ENCODE results near the gene PNPLA1. TPM values are rescaled to one million over a fixed set of nuclear protein-coding genes. Genes with fewer than 3 reads are reported as not detected.

Gene PNPLA1
- total and polyA plus RNA-seq, 5 donors, result not detected

DNA sequence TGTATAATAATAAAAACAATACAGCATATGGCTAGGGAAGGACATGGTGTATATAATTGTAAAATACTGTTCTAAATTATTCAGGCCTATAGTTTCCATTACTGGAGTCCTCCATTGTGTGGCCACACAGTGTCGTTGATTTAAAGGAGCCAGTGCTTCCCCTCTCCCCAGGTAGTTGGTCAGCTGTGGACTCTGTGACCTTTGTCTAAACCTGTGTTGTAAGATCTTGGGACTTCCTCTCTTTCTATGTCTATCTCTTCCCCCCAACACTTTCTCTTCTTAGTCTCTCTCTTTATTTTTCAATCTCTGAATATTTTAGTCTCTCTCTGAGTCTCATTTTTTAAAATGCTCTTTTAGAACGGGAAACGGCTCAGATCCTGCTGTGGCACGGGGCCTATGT lies 37.7 kb upstream of the PNPLA1 start:
- no peak for DNase-seq
- no peaks in the 10 kb centered on the region for H3K27me3 ChIP-seq (ENCODE audit: control insufficient read depth, insufficient read depth)
- ATAC-seq, result no peak
- WGBS, result 83% methylated on average over 4 of the region's 4 CpGs
- H3K27ac ChIP-seq (ENCODE audit: low read length), result no peak overlapping the region
- intact Hi-C loops (cut with DNase I), result no loop called here
- H3K4me3 ChIP-seq (ENCODE audit: low read length), result no peak overlapping the region
- no peaks in the 10 kb centered on the region for H3K4me1 ChIP-seq (ENCODE audit: control insufficient read depth, insufficient read depth, low read length)
- H3K9me3 ChIP-seq (ENCODE audit: control insufficient read depth, low read length), result no peaks in the 10 kb centered on the region

DNA sequence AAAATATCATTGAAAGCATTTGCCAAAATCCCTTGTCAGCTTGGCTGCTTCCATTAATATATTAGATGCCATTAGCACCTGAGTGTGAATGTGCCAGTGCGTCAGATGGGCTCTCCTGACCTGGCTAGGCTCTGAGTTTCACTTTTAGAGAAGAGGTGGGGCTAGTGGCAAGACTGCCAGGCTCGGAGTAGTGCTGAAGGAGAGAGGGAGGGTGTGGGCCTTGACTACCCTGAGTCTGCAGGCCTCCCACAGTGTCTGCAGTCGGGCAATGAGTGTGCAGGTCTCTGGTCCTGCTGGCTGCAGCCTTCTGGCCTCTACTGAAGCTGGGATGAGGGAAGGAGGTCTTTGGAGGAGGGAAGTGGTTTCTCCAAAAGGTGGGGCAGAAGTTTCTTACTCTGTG lies 34.6 kb upstream of the PNPLA1 start:
- ATAC-seq, result peak in 1 of 2 donors; percentile 28
- 52% methylated on average over 3 of the region's 3 CpGs for WGBS
- H3K27ac ChIP-seq (ENCODE audit: low read length), result no peak overlapping the region
- no peaks in the 10 kb centered on the region for H3K27me3 ChIP-seq (ENCODE audit: control insufficient read depth, insufficient read depth)
- H3K4me1 ChIP-seq (ENCODE audit: control insufficient read depth, insufficient read depth, low read length), result no peaks in the 10 kb centered on the region
- no peaks in the 10 kb centered on the region for H3K9me3 ChIP-seq (ENCODE audit: control insufficient read depth, low read length)
- H3K4me3 ChIP-seq (ENCODE audit: low read length), result no peak overlapping the region
- DNase-seq, result no peak
- intact Hi-C loops (cut with DNase I), result no loop called here

DNA sequence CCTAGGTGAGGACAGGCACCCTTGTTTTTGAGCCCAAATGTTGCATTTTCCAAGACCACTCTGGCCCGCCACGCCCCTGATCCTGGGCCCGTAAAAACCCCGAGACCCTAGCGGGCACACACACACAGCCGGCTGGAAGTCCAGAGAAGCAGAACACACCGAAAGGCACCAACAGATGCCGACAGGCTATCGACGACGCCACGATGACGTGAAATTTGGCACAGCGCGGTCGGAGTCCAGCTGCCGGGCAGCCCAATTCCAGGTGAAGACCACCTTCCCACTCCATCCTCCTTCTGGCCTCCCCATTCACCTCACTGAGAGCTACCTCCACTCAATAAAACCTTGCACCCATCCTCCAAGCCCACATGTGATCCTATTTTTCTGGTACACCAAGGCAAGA lies 34.0 kb upstream of the PNPLA1 start:
- H3K27me3 ChIP-seq (ENCODE audit: control insufficient read depth, insufficient read depth), result no peaks in the 10 kb centered on the region
- ATAC-seq (no peak), DNase-seq (no peak)
- intact Hi-C loops (cut with DNase I), result no loop called here
- no peak overlapping the region for H3K4me3 ChIP-seq (ENCODE audit: low read length)
- no peaks in the 10 kb centered on the region for H3K4me1 ChIP-seq (ENCODE audit: control insufficient read depth, insufficient read depth, low read length)
- WGBS, result 98% methylated on average over 17 of the region's 17 CpGs
- H3K9me3 ChIP-seq (ENCODE audit: control insufficient read depth, low read length), result no peaks in the 10 kb centered on the region
- no peak overlapping the region for H3K27ac ChIP-seq (ENCODE audit: low read length)

DNA sequence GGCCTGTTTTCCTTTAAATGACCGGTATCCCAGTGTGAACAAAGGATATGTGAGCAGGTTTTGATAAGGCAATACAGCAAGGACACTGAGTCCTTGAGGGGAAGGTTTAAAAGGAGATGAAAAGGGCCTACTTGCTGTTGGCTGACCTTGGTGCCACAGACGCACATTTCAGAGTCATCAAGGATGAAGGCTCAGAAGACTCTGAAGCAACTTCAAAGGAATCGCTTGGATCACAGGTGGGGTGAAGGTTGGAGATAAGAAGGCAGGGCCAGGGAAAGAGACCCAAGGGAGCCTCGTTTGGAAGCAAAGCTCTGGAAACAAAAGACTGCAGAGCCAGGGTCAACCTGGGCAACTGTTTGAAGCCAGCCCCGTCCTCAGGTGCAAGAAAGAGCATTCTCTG lies 30.1 kb upstream of the PNPLA1 start:
- H3K27me3 ChIP-seq (ENCODE audit: control insufficient read depth, insufficient read depth), result no peaks in the 10 kb centered on the region
- DNase-seq, result no peak
- no peak overlapping the region for H3K27ac ChIP-seq (ENCODE audit: low read length)
- H3K4me1 ChIP-seq (ENCODE audit: control insufficient read depth, insufficient read depth, low read length), result no peaks in the 10 kb centered on the region
- no peak for ATAC-seq
- H3K4me3 ChIP-seq (ENCODE audit: low read length), result no peak overlapping the region
- WGBS, result 84% methylated on average over 5 of the region's 5 CpGs
- no peaks in the 10 kb centered on the region for H3K9me3 ChIP-seq (ENCODE audit: control insufficient read depth, low read length)
- intact Hi-C loops (cut with DNase I), result no loop called here

- no peak for ATAC-seq
- 40% methylated on average over 10 of the region's 10 CpGs for WGBS
- no peak for DNase-seq
- Histone ChIP-seq H3K4me3 (ENCODE audit: low read length) (no peak overlapping the region), H3K4me1 (ENCODE audit: control insufficient read depth, insufficient read depth, low read length) (no peaks in the 10 kb centered on the region), H3K27ac (ENCODE audit: low read length) (no peak overlapping the region), H3K9me3 (ENCODE audit: control insufficient read depth, low read length) (no peaks in the 10 kb centered on the region), H3K27me3 (ENCODE audit: control insufficient read depth, insufficient read depth) (no peaks in the 10 kb centered on the region)
- intact Hi-C loops (cut with DNase I), result no loop called here
These were observed 28.1 kb upstream of the PNPLA1 start for GRCh38 chr6:36241728-36242127.

GRCh38 chr6:36242161-36242560 lies 27.7 kb upstream of the PNPLA1 start:
- no peaks in the 10 kb centered on the region for H3K4me1 ChIP-seq (ENCODE audit: control insufficient read depth, insufficient read depth, low read length)
- DNase-seq, result no peak
- no peaks in the 10 kb centered on the region for H3K27me3 ChIP-seq (ENCODE audit: control insufficient read depth, insufficient read depth)
- ATAC-seq, result no peak
- H3K27ac ChIP-seq (ENCODE audit: low read length), result no peak overlapping the region
- H3K4me3 ChIP-seq (ENCODE audit: low read length), result no peak overlapping the region
- H3K9me3 ChIP-seq (ENCODE audit: control insufficient read depth, low read length), result no peaks in the 10 kb centered on the region
- intact Hi-C loops (cut with DNase I), result no loop called here
- WGBS, result 63% methylated on average over 5 of the region's 5 CpGs

- WGBS, result 86% methylated on average over 4 of the region's 4 CpGs
These were observed 27.2 kb upstream of the PNPLA1 start for GRCh38 chr6:36242626-36243025.

DNA sequence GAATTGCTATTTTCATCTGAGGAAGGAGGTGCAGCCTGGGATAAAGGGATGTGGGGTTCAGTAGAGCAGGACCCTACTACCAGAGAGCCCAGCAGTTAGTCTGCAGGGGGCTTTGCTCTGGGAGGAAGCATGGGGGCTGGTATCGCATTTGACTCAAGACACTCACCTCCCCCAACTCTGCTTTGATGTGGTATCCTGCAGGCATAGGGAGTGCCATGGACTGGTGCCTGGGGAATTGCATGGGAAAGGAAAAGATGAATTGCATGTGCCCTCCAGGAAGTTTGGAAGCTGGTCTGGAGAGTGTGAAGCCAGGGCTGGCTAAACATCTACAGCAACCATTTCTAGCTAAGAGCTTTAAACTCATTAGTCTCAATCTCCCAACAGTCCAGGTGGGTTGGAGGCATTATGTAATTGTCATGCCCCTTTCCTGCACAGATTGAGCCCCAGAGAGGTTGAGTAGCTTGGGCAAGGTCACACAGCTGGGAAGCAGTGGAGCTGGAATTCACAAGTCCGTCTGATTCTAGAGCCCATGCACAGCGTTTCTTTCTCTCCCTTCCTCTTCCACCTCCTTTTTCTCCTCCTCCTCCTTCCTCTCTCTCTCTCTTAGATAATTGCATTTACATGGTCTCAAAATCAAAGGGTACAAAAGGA lies 26.2 kb upstream of the PNPLA1 start:
- Histone ChIP-seq H3K27ac (ENCODE audit: low read length) (no peak overlapping the region), H3K9me3 (ENCODE audit: control insufficient read depth, low read length) (no peaks in the 10 kb centered on the region), H3K27me3 (ENCODE audit: control insufficient read depth, insufficient read depth) (no peaks in the 10 kb centered on the region), H3K4me1 (ENCODE audit: control insufficient read depth, insufficient read depth, low read length) (no peaks in the 10 kb centered on the region), H3K4me3 (ENCODE audit: low read length) (no peak overlapping the region)
- intact Hi-C loops (cut with DNase I), result no loop called here
- WGBS, result 70% methylated on average over 3 of the region's 3 CpGs
- ATAC-seq (no peak), DNase-seq (no peak)

More at GRCh38 chr6:36242626-36243025, 27.2 kb upstream of the PNPLA1 start:
- DNase-seq (no peak), ATAC-seq (no peak)
- intact Hi-C loops (cut with DNase I), result no loop called here
- H3K4me3 ChIP-seq (ENCODE audit: low read length), result no peak overlapping the region
- no peaks in the 10 kb centered on the region for H3K27me3 ChIP-seq (ENCODE audit: control insufficient read depth, insufficient read depth)
- no peaks in the 10 kb centered on the region for H3K4me1 ChIP-seq (ENCODE audit: control insufficient read depth, insufficient read depth, low read length)
- no peak overlapping the region for H3K27ac ChIP-seq (ENCODE audit: low read length)
- H3K9me3 ChIP-seq (ENCODE audit: control insufficient read depth, low read length), result no peaks in the 10 kb centered on the region

DNA sequence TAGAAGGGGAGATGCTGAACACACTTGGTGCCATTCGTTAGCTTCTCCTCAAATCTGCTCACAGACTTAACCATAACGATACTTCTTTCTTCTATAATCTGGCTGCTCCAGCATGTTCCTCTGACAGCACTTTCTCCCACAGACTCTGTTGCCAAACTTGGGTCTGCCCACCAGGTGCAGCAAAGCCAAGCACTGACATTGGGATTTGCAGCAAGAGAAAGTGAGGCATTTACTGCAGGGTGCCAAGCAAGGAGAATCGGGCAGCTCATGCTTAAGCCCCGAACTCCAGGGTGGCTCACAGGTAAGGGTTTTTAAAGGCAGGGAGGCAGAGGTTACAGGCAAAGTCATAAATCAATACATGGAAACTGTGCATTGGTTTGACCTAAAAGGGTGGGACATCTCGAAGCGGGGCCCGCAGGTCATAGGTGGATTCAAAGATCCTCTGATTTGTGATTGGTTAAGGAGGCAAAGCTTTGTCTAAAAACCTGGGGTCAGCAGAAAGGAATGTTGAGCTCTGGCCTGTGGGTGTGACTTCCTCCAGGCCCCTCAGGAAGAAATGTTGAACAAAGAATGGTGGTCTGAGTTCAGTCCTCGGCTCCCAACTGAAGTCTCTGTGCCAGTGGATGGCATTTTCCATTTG lies 25.1 kb upstream of the PNPLA1 start:
- DNase-seq (no peak), ATAC-seq (no peak)
- Histone ChIP-seq H3K27me3 (ENCODE audit: control insufficient read depth, insufficient read depth) (no peaks in the 10 kb centered on the region), H3K27ac (ENCODE audit: low read length) (no peak overlapping the region), H3K4me3 (ENCODE audit: low read length) (no peak overlapping the region), H3K4me1 (ENCODE audit: control insufficient read depth, insufficient read depth, low read length) (no peaks in the 10 kb centered on the region), H3K9me3 (ENCODE audit: control insufficient read depth, low read length) (no peaks in the 10 kb centered on the region)
- intact Hi-C loops (cut with DNase I), result no loop called here
- WGBS, result 84% methylated on average over 8 of the region's 8 CpGs

DNA sequence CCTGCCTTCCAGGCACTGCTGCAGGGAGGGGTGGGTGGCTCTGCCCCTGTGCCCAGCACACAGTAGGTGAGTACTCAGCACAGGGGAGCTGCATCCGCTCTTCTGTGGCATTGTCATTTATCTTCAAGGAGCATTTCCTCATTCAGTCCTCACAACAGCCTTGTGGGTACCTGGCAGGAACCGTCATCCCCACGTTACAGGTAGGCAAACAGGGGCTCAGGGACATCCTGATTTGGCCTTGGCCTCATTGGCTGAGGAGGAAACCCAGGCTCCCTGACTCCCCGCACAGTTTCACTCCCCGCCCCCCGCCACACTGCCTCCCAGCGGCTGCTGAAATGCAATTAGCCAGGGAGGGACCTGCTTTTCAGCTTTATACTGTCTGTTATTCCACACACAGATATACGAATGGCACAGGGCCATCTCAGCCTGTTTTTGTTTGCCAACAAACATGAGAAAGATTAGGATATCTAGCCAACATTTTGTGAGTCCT lies 24.2 kb upstream of the PNPLA1 start:
- H3K9me3 ChIP-seq (ENCODE audit: control insufficient read depth, low read length), result no peaks in the 10 kb centered on the region
- no peak overlapping the region for H3K27ac ChIP-seq (ENCODE audit: low read length)
- no peaks in the 10 kb centered on the region for H3K27me3 ChIP-seq (ENCODE audit: control insufficient read depth, insufficient read depth)
- DNase-seq (no peak), ATAC-seq (no peak)
- H3K4me1 ChIP-seq (ENCODE audit: control insufficient read depth, insufficient read depth, low read length), result no peaks in the 10 kb centered on the region
- intact Hi-C loops (cut with DNase I), result no loop called here
- 73% methylated on average over 8 of the region's 8 CpGs for WGBS
- no peak overlapping the region for H3K4me3 ChIP-seq (ENCODE audit: low read length)

DNA sequence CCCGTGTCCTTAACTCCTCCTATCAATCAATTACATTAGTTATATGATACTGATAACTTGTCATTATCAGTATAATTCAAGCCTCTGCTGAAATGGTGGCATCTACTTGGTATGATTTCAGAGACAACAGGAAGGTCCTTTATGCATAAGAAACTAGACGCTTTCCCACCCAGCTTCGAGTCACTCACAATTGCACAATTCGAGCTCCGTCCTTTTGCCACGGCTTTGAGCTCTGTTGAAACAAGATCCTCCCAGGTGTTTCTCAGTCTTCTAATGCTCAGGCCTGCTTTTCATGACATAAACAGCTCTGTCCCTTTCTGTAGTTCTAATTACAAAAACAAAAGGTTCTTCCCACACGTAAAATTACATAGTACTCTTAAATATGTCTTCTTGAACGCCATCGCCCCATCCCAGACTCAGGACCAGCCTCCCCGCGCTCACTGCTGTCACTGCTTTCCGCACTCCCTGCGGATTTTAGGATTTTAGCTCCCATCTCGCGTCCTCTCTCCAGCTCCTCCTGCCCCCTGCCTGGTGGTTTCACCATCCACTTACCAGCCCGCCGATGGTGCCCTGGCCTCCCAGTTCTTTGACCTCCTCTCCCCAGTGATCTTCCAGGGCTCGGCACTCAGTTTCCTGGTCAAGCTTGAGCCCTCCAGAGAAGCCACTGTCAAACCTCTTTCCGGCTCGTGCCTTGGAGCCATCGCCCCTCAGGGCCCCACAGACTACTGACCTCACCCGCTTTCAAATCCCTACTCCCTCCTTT lies 23.2 kb upstream of the PNPLA1 start:
- no peaks in the 10 kb centered on the region for H3K9me3 ChIP-seq (ENCODE audit: control insufficient read depth, low read length)
- no peaks in the 10 kb centered on the region for H3K27me3 ChIP-seq (ENCODE audit: control insufficient read depth, insufficient read depth)
- ATAC-seq, result no peak
- intact Hi-C loops (cut with DNase I), result no loop called here
- 90% methylated on average over 22 of the region's 22 CpGs for WGBS
- DNase-seq, result no peak
- no peak overlapping the region for H3K4me3 ChIP-seq (ENCODE audit: low read length)
- H3K27ac ChIP-seq (ENCODE audit: low read length), result no peak overlapping the region
- H3K4me1 ChIP-seq (ENCODE audit: control insufficient read depth, insufficient read depth, low read length), result no peaks in the 10 kb centered on the region

Data from right cardiac atrium (tissue), 5 donors.